Prostate gland (tissue), 2 donors: ENCODE results near the gene PMP22.

Source experiments
- POLR2A ChIP-seq: fragments of 450-650 bp; IDR thresholded peaks from one replicate; pipeline ENCODE4 v1.6.1; 2016; ENCODE audit warnings: antibody characterized with exemption, mild to moderate bottlenecking
- POLR2AphosphoS5 ChIP-seq: sonication (generic); formaldehyde crosslinking; IDR thresholded peaks from one replicate; pipeline ENCODE4 v1.6.1; 2017; ENCODE audit warnings: antibody characterized with exemption
- TF ChIP-seq, protein P1 (sequence below), 4 experiments: fragments of 200-600 bp in 2 of 4; fragments of 450-650 bp in 2 of 4; sonication (generic) in 2 of 4; IDR thresholded peaks; 1 replicate in 3 of 4; 2 replicates in 1 of 4; pipeline ENCODE4 v1.5.1; 2016 to 2019; ENCODE audit warnings: antibody characterized with exemption in 4 of 4, mild to moderate bottlenecking in 2 of 4, moderate library complexity in 2 of 4

DNA sequence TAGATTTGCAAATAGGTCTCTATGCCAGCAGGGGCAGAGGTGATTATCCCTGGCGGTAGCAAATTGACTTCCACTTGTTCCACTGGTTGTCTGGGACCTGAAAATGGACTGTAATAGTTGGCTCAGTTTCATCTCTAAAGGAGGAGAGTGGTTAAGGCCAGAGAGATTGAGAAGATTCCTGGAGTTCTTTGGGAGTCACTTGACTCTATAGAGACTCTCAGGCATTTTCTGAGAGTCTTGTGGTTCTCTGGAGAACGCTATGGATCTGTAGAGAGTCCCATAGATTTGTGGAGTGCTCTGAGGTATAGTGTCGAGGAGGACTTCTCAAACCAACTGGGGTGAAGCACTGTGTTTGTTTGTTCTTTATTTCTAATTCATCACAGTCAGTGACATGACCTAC, 8.9 kb upstream of the PMP22 start:
- TF ChIP-seq, protein P1, sequence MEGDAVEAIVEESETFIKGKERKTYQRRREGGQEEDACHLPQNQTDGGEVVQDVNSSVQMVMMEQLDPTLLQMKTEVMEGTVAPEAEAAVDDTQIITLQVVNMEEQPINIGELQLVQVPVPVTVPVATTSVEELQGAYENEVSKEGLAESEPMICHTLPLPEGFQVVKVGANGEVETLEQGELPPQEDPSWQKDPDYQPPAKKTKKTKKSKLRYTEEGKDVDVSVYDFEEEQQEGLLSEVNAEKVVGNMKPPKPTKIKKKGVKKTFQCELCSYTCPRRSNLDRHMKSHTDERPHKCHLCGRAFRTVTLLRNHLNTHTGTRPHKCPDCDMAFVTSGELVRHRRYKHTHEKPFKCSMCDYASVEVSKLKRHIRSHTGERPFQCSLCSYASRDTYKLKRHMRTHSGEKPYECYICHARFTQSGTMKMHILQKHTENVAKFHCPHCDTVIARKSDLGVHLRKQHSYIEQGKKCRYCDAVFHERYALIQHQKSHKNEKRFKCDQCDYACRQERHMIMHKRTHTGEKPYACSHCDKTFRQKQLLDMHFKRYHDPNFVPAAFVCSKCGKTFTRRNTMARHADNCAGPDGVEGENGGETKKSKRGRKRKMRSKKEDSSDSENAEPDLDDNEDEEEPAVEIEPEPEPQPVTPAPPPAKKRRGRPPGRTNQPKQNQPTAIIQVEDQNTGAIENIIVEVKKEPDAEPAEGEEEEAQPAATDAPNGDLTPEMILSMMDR (IDR thresholded peaks at IDR 0.05): no peak
- TF ChIP-seq POLR2A (no peak), POLR2AphosphoS5 (no peak)
